HG02588 (cell line): Measurements from ENCODE around the gene C5.
"Not testable (repeated sequence)": the region's sequence is repeated elsewhere in the genome, so short reads cannot be mapped to it uniquely, and the experiment has no call there.

Experiments
- ATAC-seq: cut with Tn5 transposase; IDR thresholded peaks from one replicate; pipeline ENCODE4 v1.9.1; 2021; ENCODE audit warnings: mild to moderate bottlenecking, moderate library complexity; ENCODE audit not compliant: unreplicated experiment

The C5 gene

DNA sequence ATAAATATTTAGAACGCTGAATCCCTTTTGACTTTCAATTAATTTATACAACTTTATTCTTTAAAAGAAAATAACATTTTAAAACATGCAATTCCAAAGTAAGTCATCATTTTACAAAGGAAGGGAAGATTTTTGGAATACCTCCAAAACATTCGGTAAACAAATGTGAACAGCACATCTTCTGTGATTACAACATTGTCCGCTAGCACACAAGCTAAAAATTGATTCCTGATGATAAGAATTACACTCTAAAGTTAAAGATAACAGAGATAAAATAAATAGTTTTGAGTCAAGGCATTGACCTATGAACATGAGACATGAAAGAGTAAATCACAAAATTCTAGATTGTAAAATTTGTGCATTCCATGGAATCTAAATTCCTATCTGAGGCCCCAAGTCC, 67.2 kb downstream of the C5 start:
- no peak for ATAC-seq

DNA sequence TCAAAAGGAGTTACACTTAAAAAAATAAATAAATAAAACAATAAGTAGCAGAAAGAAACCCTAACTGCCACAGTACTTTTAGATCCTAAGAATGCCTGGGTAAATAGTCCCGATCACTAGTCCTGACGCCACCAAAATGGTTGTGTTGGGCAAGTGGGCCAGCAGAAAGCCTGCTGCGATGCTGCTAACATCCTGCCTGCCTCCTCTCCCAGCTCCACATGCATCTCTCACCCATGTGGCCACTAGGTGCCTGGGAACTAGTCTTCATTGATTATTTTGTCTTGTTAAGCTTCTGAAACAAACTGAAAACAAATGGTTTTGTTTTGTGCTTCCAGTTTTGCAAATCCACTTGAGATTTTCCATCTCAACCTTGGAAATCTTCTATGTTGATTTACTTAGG, 69.1 kb downstream of the C5 start:
- ATAC-seq: no peak

DNA sequence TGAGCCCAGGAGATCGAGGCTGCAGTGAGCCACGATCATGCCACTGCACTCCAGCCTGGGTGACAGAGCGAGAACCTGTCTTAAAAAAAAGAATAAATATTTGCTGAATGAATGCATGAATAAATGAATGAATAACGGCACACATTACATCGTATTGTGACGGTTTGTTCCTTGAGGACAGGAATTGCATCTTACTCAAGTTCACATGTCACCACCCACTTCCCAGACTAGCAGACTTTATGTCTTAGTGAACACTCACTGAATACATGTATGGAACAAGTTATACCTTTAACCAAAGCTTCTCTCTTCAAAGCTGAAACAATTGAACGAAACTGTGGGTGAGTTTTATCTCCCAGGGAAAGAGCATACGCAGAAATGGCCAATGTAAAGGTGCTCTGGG, 70.3 kb downstream of the C5 start:
- ATAC-seq: no peak

DNA sequence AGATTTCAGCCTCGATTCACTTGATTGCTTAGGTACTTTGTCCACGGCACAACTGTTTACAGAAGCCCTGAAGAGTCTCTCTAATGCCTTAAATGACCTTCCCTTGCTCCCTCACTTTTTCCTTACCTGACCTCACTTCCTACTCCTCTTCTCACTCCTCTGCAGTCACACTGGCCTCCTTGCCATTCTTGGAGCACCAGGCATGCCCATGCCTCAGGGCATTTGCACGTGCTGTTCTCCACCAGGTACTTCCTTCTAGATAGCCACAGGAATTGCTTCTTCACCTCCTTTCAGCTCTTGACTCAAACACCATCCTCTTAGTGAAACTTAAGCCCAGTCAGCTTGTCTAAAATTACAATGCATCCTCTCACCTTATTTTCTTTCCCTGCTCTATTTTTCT, 71.1 kb downstream of the C5 start:
- ATAC-seq: no peak

DNA sequence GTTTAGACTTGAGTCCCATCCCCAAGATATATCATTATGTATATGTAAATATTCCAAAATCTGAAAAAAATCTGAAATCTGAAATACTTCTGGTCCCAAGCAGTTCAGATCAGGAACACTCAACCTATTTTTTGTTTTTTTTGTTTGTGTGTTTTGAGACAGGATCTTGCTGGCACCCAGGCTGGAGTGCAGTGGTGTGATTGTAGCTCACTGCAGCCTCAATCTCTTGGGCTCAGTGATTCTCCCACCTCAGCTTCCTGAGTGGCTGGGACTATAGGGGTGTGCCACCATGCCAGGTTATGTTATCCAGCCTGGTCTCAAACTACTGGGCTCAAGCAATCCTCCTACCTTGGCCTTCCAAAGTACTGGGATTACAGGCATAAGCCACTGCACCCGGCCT, 72.8 kb downstream of the C5 start:
- no peak for ATAC-seq

DNA sequence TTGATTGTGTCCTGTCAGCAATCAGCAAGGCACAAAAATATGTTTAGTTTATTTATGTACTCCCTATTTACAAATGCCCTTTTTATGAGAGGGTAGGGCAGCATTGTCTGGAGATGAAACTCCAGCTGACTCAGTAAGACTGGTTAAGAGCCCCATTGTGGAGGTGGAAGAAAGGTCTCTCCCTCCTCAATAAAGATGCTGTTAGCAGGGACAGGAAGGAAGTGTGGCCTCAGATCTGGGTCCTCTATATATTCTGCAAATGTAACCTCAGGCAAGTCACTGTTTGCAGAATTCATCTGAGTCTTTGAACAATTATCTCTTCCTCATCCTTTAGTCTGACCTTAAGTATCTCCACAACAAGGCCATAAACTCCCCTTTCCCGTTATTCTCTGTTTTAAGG, 75.2 kb downstream of the C5 start:
- ATAC-seq: no peak

DNA sequence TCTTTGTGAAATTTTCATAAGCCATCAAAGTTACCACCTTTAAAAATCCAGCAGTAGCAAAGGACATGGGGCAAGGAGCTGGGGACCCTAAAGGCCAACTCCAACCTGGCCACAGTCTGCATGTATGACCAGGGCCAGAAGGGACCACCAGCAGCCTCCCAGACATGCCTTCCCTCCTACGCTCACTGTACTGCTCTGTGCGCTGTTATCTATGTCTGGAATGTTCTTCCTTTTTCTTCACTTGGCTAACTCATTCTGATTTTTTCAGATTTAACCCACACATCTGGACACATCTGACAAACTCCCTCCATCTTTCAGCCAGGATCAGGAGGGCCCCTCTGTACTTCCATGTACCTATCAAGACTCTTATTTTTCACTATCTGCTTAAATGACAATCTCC, 75.9 kb downstream of the C5 start:
- no peak for ATAC-seq

DNA sequence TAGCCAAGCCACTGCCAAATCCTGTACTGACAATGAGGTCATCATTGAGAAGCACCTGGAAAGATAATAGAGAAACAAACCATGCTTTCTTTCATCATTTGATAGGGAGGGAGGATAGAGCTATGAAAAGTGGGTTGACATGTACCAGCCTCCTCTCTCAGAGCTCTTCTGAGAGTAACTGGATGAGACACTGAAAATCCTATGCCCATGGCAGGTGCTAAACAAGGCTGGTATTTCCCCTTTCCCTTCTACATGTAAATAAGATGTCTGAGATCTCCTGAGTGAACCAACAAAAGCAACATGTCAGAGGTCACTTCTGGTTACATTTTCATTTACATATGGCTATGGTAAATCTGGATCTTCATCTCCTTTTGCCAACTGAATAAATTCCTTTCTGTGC, 78.1 kb downstream of the C5 start:
- ATAC-seq: no peak

DNA sequence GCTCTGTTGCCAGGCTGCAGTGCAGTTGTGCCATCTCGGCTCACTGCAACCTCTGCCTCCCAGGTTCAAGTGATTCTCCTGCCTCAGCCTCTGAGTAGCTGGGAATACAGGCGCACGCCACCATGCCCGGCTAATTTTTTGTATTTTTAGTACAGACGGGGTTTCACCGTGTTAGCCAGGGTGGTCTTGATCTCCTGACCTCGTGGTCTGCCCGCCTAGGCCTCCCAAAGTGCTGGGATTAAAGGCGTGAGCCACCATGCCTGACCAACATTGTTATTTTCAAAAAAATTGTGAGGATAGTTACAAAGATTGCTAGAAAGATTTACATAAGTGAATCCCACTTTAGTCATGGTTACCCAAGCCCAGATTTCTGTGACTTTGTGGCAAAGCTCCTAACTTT, 78.6 kb downstream of the C5 start:
- not testable (repeated sequence) for ATAC-seq

DNA sequence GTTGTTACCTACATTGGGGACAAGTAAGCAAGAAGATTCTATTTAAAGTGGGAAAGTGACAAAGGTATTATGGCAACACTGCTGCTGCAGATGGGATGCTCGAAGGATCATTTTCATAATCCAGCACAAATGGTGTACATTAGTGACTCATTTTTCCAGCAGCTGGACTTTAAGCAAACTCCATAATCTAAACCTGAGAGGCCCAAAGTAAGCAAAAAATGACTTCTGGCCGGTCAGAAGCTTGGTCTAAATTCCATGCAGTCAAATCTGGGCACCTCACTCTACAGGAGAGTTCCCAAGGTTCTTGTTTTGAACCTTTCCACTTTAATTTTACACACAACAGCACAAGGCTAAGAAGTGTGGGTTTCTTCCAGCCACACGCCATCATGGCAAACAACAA, 79.8 kb downstream of the C5 start:
- ATAC-seq: no peak

DNA sequence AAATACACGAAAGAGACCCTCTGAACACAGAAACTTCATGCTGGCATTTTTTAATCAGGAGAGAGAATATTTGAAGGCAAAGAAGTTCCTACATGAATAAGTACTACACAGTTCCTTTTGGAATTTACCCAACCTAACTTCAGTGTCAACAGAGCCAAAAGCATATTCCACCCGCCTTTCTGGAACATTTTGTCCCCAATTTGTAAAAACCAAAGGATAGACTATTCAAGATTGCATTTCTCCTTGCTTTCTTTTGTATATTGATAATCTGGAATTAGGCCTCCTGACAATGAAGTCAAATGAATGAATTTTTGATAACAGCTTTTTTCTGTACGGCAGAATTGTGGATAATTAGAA, 84.1 kb downstream of the C5 start:
- ATAC-seq: no peak

DNA sequence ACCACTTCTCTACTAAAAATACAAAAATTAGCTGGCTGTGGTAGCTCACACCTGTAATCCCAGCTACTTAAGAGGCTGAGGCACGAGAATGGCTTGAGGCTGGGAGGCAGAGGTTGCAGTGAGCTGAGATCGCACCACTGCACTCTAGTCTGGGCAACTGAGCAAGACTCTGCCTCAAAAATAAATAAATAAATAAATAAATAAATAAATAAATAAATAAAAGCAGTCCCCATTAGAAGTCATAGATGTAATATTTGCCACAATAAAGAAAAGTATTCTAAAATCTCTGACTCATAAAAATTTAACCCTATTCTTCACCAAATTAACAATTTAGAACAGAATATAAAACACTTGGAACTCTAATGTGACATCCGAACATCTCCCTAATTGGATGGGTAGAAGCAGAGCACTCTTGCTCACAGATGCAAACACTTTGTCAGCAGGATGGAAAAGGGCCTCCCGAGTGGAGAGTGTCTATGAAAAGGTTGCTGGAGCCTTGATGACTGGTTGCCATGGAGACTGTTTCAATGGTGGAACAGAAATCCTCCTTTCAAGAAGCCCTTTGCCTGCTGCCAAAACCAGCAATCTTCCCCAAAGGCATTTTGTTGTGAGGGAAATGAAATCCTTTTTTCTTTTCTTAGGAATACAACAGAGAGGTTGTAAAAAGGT, 84.6 kb downstream of the C5 start:
- no peak for ATAC-seq

DNA sequence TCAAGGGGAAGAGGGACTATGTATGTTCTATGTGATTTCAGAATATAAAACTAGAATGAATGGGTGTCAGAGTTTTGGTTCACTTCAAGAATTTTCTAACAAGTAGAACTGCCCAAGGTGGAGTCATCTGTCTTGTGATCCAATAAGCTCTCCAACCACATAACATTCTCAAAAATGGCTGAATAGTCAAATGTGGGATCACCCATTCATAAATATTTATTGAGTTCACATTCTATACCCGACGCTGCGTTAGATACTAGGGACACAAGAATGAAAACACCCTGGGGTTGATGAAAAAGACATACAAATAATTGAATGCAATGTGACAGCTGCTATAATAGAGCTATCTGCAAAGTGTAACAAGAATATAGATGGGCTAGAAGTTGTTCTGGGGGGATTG, 88.1 kb downstream of the C5 start:
- no peak for ATAC-seq

DNA sequence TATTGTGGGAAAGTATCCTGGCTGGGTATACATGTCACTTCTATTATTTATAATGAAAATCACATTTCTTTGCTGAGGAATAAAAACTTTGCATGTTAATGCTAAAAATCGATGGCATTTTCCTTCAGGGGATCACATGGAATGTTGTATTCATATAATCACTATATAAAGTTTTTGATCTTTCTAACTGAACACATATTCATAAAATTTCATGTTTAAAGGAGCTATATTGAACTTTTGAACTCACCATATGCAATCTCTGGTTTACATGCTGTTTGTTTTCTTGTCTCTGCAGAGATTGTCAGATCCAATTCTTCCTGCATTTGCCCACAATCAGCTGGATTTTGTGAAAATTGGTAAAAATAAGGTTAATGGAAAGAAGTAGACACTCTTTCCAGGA, 90.1 kb downstream of the C5 start:
- no peak for ATAC-seq

DNA sequence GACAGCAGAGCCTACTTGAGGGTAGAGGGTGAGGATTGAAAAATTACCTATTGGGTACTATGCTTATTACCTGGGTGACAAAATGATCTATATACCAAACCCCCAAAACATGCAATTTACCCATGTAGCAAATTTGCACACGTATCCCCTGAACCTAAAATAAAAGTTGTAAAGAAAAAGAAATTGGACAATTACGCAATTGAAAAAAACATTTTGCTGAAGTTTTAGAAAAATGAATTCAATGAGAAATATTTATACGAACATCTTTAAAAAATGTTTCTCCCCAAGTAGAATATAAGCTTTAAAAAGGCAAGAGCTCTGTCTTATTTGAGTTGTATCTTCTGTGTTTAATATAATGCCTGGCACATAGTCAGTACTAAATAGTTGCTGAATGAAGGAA, 93.2 kb downstream of the C5 start:
- ATAC-seq: no peak

DNA sequence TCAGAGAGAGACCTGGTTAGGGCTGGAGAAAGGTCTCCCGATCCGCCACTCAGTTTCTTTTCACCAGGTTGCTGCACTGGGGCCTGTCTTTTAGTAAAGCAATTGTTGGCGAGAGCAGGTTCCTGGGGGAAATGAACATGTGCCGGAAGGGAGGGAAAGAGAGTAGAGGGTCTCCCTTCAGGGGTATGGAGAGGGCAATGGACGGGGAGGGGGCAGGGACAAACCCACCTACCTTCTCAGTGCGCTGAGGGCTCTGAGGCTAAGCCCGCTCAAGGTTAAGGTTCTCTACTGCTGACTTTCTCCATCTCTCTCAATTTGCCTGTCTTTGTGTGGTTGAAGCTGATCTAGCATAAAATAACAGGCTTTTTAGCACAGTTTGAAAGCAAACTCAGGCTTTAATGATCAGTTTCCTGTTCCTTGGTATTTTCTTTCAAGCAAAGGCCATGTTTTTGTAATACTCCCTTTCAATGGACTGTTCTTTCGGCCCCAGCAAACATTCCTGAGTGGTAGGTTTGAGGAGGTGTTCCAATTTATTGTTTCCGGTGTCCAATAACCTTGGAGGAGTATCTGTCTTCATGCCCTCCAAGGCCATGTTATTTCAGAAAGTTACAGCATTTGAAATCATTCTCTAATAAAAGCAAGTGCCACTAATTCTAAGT, 98.0 kb downstream of the C5 start:
- ATAC-seq: no peak

DNA sequence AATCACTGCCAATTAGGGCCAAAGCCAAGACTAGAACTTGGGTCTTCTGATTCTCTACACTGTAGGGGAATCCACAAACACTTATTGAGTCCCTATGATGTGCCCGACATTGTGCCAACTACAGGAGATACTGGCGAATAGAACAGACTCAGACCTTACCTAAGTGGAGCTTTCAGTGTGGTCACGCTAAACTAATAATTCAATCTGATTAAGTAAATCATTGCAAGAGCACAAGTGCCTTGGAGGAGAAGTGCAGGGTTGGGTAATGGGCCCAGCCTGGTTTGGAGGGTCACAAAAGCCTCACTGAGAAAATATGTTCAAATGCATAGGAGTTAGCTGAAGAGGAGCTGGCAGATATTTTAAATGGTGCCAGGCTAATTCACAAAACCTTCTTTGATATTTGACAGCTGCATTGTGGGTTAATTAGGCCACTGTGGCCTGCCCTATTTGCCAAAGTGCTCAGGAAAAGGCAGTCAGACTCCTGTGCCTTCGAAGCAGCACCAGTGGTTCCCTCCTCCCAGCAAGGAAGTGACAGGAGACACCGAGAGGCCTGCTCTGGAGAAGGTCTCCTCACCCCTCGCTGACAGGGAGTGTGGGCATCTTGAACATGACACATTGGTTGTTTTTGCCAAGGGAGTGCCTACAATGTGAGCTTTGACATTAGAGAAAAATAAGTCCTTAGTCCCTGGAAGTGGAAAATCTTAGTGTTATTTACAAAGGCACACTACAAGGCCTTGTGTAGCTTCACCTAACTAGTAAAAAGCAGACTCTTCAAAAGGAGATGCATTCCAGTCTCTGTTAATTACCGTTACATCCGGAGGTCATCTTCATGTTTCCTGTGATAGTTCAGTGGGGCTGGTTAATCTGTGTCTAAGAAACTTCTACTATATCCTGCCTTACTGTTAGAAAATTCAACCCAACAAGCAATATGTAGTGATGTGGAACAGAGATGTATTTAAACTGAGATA, 99.4 kb downstream of the C5 start:
- no peak for ATAC-seq

DNA sequence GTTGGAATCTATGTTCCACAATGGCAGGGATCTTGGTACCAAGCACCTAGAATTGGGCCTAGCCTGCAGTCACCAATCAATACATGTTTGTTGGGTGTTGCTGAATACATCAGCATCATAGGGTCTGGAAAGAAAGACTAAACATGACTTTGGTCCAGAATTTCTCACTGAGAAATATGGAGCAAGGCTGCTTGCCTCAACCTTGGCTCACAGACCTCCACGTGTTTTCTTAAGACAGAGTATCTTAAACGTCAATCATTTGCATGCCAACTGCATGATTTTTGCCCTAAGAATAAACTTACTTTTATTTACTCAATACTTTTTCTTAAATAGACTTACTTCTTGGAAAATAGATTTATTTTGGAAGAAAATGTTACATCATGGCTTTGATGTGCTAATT, 100.8 kb downstream of the C5 start:
- no peak for ATAC-seq

DNA sequence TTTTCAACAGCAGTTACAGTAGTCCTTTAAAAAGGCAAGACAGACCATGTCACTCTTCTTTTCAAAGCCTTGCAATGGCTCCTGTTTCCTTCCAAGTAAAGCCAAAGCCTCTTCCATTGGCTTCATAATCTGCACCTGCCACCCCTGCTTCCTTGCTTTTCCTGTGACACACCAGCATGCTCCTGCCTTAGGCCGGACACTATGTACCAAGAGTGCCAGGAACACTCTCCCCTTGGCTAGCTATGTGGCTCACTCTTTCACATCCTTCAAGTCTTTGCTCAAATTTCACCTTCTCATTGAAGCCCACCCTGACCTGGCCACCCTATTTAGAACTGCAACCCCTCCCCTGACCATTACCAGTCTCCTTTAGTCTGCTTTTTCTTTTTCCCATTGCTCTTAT, 101.3 kb downstream of the C5 start:
- ATAC-seq: no peak

DNA sequence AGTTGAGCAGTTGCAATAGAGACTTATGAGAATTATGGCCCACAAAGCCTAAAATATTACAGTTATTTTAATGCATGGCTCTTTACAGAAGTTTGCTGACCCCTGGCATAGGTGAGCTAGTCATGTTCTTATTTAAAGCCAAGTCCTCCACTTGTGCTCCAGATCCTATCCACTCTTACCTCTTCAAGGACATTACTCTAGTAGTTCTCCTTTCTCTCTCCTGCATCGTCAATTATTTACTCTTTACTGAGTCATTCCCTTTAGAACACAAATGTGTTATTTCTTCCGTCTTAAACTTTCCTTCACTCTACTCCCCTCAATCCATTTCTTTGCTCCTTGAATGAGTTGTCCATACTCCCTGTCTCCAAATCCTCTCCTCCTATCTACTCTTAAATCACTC, 102.9 kb downstream of the C5 start:
- no peak for ATAC-seq

DNA sequence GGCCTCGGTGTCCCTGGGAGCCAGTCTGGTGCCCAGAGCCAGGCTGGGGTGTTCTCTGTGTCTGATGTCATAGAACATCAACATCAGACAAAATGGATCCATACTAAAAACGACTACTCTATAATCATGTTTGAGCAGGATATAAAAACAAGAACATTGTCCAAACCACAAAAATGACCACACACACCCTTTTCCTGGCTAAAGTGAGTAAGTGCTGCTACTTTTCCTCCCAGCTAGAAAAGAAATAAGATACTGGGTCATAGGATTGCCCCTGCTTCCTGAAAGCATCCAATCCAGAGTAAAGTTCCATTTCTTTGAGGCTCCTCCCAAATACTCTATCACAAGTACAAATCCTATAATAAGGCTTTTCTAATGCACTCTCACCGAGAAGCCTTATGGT, 103.8 kb downstream of the C5 start:
- ATAC-seq: no peak

DNA sequence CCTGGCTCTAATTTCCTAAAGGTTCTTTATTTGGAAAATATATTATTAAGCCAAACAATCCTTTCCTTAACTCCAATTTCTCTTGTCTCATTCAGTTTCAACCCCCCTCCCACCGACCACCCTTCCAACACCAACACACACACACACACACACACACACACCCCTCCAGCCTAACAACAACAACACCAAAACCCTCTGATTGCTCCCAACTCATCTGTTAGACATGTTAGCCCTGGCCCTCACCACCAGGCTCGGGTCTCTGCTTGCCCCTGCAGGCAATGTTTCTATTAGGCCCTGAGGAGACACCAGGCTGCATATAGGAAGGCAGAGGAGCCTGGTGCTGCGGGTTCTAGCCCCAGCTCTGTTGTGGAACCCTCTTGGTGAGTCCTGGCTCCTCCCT, 105.1 kb downstream of the C5 start:
- no peak for ATAC-seq
